ENCODE results near the gene SUPT5H. TPM values are rescaled to one million over a fixed set of nuclear protein-coding genes. Genes with fewer than 3 reads are reported as not detected.

Gene SUPT5H
- total RNA-seq, 1 donor from 2014 or later, result 139 TPM

DNA sequence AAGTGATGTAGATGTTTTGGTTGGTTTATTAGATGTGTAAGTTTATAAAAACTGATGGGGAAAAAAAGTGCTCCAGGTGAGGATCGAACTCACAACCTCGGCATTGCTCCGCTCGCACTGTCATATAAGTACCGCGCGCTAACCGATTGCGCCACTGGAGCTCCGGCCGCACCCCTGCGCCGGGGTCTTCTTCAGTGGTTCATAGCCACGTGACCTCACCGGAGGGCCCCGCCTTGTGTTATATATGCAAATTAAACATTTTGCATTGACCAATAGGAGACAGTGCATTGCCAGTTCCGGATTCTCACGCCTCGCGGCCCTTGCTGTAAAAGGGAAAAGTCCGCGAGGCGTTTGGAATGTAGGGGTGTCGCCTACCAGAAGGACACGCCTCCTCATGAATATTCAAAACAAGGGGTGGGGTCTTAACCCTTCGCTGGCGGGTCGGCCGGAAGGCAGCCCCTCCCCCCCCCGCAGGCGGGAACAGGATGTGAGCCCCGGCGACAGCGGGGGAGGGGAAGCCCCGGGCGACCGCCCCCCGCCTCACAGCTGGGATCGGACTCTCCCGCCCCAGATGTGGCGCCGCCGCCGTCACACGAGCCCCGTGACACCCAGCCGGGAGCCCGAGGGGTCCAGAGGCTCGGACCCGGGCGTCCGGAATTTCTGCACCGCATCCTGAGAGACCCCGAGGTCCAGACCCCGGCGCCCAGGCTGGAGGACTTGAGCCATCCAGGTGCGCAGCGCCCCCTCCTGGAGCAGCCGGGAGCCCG, 33.1 kb upstream of the SUPT5H start, which contains the start of gene PLEKHG2:
Gene PLEKHG2 (plus strand): TSS at position 570 of the 767 bp plus-strand sequence. CDS start 1,418 bp downstream, outside the sequence.
- H3K9me3 Mint-ChIP-seq (ENCODE audit: unreplicated experiment), result no peaks in the 10 kb centered on the region
- H3K4me3 Mint-ChIP-seq (ENCODE audit: unreplicated experiment), result peak within 1 kb of the TSS; percentile 99
- H3K27ac Mint-ChIP-seq (ENCODE audit: unreplicated experiment), result peak within 1 kb of the TSS; percentile 89
- peaks cover 31% of the 10 kb centered on the region for H3K27me3 Mint-ChIP-seq (ENCODE audit: unreplicated experiment)
- TF ChIP-seq, protein P1, sequence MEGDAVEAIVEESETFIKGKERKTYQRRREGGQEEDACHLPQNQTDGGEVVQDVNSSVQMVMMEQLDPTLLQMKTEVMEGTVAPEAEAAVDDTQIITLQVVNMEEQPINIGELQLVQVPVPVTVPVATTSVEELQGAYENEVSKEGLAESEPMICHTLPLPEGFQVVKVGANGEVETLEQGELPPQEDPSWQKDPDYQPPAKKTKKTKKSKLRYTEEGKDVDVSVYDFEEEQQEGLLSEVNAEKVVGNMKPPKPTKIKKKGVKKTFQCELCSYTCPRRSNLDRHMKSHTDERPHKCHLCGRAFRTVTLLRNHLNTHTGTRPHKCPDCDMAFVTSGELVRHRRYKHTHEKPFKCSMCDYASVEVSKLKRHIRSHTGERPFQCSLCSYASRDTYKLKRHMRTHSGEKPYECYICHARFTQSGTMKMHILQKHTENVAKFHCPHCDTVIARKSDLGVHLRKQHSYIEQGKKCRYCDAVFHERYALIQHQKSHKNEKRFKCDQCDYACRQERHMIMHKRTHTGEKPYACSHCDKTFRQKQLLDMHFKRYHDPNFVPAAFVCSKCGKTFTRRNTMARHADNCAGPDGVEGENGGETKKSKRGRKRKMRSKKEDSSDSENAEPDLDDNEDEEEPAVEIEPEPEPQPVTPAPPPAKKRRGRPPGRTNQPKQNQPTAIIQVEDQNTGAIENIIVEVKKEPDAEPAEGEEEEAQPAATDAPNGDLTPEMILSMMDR (IDR thresholded peaks at IDR 0.05; ENCODE audit: unreplicated experiment), result peak; percentile 91
- peak; percentile 98 for DNase-seq (ENCODE audit: low spot score)
- H3K4me1 Mint-ChIP-seq (ENCODE audit: unreplicated experiment), result peaks cover 36% of the 10 kb centered on the region
- peaks cover 22% of the 10 kb centered on the region for H3K36me3 Mint-ChIP-seq (ENCODE audit: low read depth, unreplicated experiment)

DNA sequence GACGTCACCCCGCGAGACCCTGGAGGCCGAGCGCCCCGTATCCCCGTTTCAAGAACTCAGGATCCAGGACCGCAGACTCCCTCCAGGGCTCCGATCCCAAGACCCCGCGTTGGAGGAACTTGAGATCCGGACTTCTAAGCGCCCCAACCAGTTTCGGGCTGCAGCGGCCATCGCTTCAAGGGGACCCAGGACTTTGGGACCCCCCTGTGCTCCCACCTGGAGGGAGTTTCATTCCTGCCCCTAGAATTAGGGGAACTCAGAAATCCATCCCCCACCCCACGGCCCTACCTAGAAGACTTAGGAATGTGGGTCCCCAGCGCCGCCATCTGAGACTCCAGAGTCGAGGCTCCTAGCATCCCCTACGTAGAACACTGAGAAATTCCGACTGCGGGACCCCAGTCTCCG, 32.5 kb upstream of the SUPT5H start:
- no peak for DNase-seq (ENCODE audit: low spot score)
- Mint-ChIP-seq H3K36me3 (ENCODE audit: low read depth, unreplicated experiment) (peaks cover 22% of the 10 kb centered on the region), H3K4me1 (ENCODE audit: unreplicated experiment) (peaks cover 36% of the 10 kb centered on the region), H3K9me3 (ENCODE audit: unreplicated experiment) (no peaks in the 10 kb centered on the region), H3K4me3 (ENCODE audit: unreplicated experiment) (peak overlapping the region; percentile 92), H3K27ac (ENCODE audit: unreplicated experiment) (peak overlapping the region; percentile 89), H3K27me3 (ENCODE audit: unreplicated experiment) (peaks cover 32% of the 10 kb centered on the region)
- TF ChIP-seq, protein P1 (IDR thresholded peaks at IDR 0.05; ENCODE audit: unreplicated experiment), result peak; percentile 52

DNA sequence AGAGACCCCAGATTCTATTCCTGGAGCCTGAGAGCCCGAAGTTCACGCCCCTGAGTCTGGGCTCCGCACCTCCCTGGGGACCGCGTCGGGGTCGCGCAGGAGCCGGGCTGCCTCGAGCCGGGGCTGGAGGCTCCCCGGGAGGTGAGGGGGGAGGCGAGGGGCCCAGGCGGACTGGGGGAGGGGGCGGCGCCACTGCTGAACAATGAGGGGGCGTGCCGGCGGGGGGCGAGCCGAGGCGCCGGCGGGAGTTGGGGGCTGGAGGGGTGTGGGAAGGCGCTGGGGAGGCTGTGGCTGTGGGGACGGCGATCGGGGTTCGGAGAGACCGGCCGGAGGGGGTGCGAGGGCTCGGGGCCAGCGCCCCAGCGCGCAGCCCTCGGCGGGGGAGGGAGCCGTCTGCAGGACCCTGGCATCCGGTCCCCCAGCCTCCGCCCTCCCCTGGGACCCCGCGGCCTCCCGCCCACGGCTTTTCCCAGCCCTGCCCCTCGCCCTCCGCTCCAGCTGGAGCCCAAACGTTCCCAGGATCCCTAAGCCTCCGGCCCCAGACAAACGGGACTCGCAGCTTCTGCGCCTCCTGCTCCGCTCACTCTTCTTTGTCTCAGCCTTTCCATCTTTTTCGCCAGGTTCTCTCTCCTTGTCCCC, 32.0 kb upstream of the SUPT5H start:
- DNase-seq (ENCODE audit: low spot score), result peak; percentile 70
- H3K9me3 Mint-ChIP-seq (ENCODE audit: unreplicated experiment), result no peaks in the 10 kb centered on the region
- peaks cover 36% of the 10 kb centered on the region for H3K4me1 Mint-ChIP-seq (ENCODE audit: unreplicated experiment)

DNA sequence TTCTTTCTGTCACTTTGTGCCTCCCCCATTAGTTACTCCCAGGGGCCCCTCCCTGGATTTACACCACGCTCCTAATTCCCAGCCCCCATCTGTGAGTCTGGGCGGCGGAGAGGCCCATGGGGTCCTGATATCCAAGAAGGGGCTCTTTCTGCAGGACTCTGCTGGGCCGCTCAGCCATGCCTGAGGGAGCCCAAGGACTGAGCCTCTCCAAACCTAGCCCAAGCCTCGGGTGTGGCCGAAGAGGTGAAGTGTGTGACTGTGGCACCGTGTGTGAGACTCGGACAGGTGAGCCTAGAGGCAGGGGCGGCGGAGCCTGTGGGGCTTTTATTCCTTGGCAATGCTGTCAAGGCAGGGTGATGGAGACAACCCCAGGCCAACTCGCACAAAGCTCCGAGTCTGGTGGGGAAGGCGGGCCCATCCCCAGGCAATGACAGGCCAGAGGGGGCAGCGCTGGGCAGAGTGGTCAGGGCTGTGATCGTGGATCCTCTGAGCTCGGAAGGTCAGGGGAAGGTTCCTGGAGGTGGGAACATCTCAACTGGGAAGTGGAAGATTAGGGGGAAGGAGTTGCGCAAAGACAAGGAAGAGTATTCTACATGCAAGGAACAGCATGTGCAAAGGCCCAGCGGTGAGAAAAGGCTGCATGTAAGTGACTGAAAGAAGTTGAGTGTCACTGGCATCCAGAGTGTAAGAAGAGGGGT, 31.3 kb upstream of the SUPT5H start:
- peak; percentile 55 for DNase-seq (ENCODE audit: low spot score)
- Mint-ChIP-seq H3K27me3 (ENCODE audit: unreplicated experiment) (peaks cover 26% of the 10 kb centered on the region), H3K4me1 (ENCODE audit: unreplicated experiment) (peaks cover 30% of the 10 kb centered on the region)

More for the DNA sequence above, 32.0 kb upstream of the SUPT5H start:
- H3K27me3 Mint-ChIP-seq (ENCODE audit: unreplicated experiment), result peaks cover 30% of the 10 kb centered on the region
- H3K27ac Mint-ChIP-seq (ENCODE audit: unreplicated experiment), result peak overlapping the region; percentile 95
- TF ChIP-seq, protein P1 (IDR thresholded peaks at IDR 0.05; ENCODE audit: unreplicated experiment), result no peak
- peaks cover 22% of the 10 kb centered on the region for H3K36me3 Mint-ChIP-seq (ENCODE audit: low read depth, unreplicated experiment)
- H3K4me3 Mint-ChIP-seq (ENCODE audit: unreplicated experiment), result peak overlapping the region; percentile 99

More for the DNA sequence above, 31.3 kb upstream of the SUPT5H start:
- Mint-ChIP-seq H3K4me3 (ENCODE audit: unreplicated experiment) (peak overlapping the region; percentile 99), H3K27ac (ENCODE audit: unreplicated experiment) (peak overlapping the region; percentile 95), H3K36me3 (ENCODE audit: low read depth, unreplicated experiment) (peaks cover 27% of the 10 kb centered on the region), H3K9me3 (ENCODE audit: unreplicated experiment) (no peaks in the 10 kb centered on the region)
- TF ChIP-seq, protein P1 (IDR thresholded peaks at IDR 0.05; ENCODE audit: unreplicated experiment), result peak; percentile 13
